Heart left ventricle (tissue), 16 donors: ENCODE results near the gene FGF14. TPM values are rescaled to one million over a fixed set of nuclear protein-coding genes. Genes with fewer than 3 reads are reported as not detected.

Source experiments
- ATAC-seq, 4 donors: fragments of 200-7000 bp; cut with Tn5 transposase; one replicate each; pipeline ENCODE4 v1.9.1; 2020 to 2022; ENCODE audit warnings: moderate library complexity in 4 of 4, mild to moderate bottlenecking in 3 of 4, moderate number of reproducible peaks in 1 of 4
- DNase-seq, 5 donors: peaks; one replicate each; pipeline ENCODE4 v3.0.0-alpha.2; 2020
- H3K27ac ChIP-seq, 12 donors: fragments of 200-600 bp; sonication (generic) in 4 of 12; one replicate each; pipeline versions ENCODE4 v1.5.0 to v1.8.0; 2016 to 2022; ENCODE audit warnings: mild to moderate bottlenecking in 2 of 12
- H3K27me3 ChIP-seq, 9 donors: fragments of 200-600 bp; sonication (generic) in 2 of 9; one replicate each; pipeline versions ENCODE4 v1.5.1 to v1.8.0; 2016 to 2022; ENCODE audit warnings: mild to moderate bottlenecking in 3 of 9
- H3K36me3 ChIP-seq, 9 donors: fragments of 200-600 bp; sonication (generic) in 2 of 9; one replicate each; pipeline versions ENCODE4 v1.5.0 to v1.8.0; 2018 to 2022; ENCODE audit warnings: mild to moderate bottlenecking in 2 of 9
- H3K4me1 ChIP-seq, 12 donors: fragments of 200-600 bp; sonication (generic) in 4 of 12; one replicate each; pipeline versions ENCODE4 v1.5.0 to v1.8.0; 2016 to 2022; ENCODE audit warnings: mild to moderate bottlenecking in 3 of 12
- H3K4me3 ChIP-seq, 12 donors: fragments of 200-600 bp; sonication (generic) in 4 of 12; one replicate each; pipeline versions ENCODE4 v1.5.0 to v1.8.0; 2017 to 2022; ENCODE audit warnings: mild to moderate bottlenecking in 9 of 12, moderate library complexity in 4 of 12
- H3K9me3 ChIP-seq, 12 donors: fragments of 200-600 bp; sonication (generic) in 4 of 12; one replicate each; pipeline versions ENCODE4 v1.5.0 to v1.8.0; 2016 to 2022; ENCODE audit warnings: mild to moderate bottlenecking in 1 of 12
- CTCF ChIP-seq, 12 donors: fragments of 200-600 bp; sonication (generic) in 4 of 12; IDR thresholded peaks; one replicate each; pipeline versions ENCODE4 v1.5.0 to v1.8.0; 2018 to 2022; ENCODE audit warnings: antibody characterized with exemption in 12 of 12, mild to moderate bottlenecking in 5 of 12
- POLR2A ChIP-seq, 2 donors: fragments of 450-650 bp; IDR thresholded peaks; one replicate each; pipeline ENCODE4 v1.6.1; 2017; ENCODE audit warnings: antibody characterized with exemption in 2 of 2, mild to moderate bottlenecking in 2 of 2, moderate library complexity in 2 of 2
- WGBS, 4 donors: extraction: QIAGEN DNeasy Blood & Tissue Kit in 2 of 4; methylation state at CpG; one replicate each; pipeline versions ENCODE4 v1.1.5 to v1.1.7; 2013 to 2018; 5-methylcytosine and 5-hydroxymethylcytosine counted together
- intact Hi-C, 10 donors: fragments of 100-400 bp; cut with DNase I; formaldehyde crosslinking; loops; one replicate each; pipeline versions ENCODE4 v1.11.1 to v1.14.2; 2022
- polyA plus RNA-seq, 2 donors: library from polyadenylated mRNA; stranded (reverse); fragments of 200-250 nt; gene quantifications; one replicate each; pipeline ENCODE4 v1.2.3, GENCODE V29; 2013
- total RNA-seq, 9 donors: library from RNA; depleted of rRNA in 2 of 9; stranded (reverse); fragments of >200 nt in 2 of 9; fragmentation: NEBNext Ultra II Directional in 3 of 9; extraction: Animal tissue kit (Norgen Biotek cat#: 25700) in 3 of 9; gene quantifications; one replicate each; pipeline versions ENCODE4 v1.1.0 to v1.2.4, GENCODE V29; 2016 to 2023
- donor health status: ischemic (EF 13 %, LVEDD 7.1; RV severe dilation, severe dysfunction).
- donor health status: healthy with polysubstance abuse.
- donor health status: DM: no; HTN: yes; CAD: no.
- donor health status: DM: no; HTN: no; CAD: no.
- donor health status: ischemic (EF 25% LVEDD 6.9; RV normal size, moderate dysfunction).
- donor health status: ischemic (EF 25% LVEDD 5.7; RV mildly dilated, moderate dysfunction).
- donor health status: healthy.
- donor health status: DM: yes; HTN: yes; CAD: no.
- donor health status: ischemic (EF 35%, LVEDD 5.7; RV mildly dilated, moderate dysfunction).
- donor health status: nonischemic (EF 11% LVEDD 7.7; RV severe dilation, severe dysfunction).
- donor health status: DM: yes; HTN: yes; CAD: no.
- donor health status: PGD.
- donor health status: ischemic (EF 29% LVEDD 5.4; RV normal size, mild dysfunction).
- donor health status: nonischemic (EF 23%, LVEDD 6.1; RV moderate dilation, normal function).

FGF14 gene
- total and polyA plus RNA-seq, 11 donors, result 0.14 to 6.3 (median 3.9) TPM

GRCh38 chr13:101868585-101869469, 533.0 kb downstream of the FGF14 start:
- peak; percentile 87 to 96 (median 93) for ATAC-seq
- TF ChIP-seq CTCF (IDR thresholded peaks at IDR 0.05) (no peak), POLR2A (IDR thresholded peaks at IDR 0.05) (no peak)
- peaks cover 0 to 15% (median 0%) of the 10 kb centered on the region in 12 donors for H3K4me1 ChIP-seq
- intact Hi-C loops, result loop anchor here in 1 of 10 donors (5.0 kb wide), 1 partner anchor 72 kb away; no protein-coding TSS in a partner anchor
- H3K4me3 ChIP-seq, result peak overlapping the region in 10 of 12 donors; percentile 0 to 52 (median 40)
- peak in 4 of 5 donors; percentile 7 to 26 (median 21) for DNase-seq
- no peaks in the 10 kb centered on the region for H3K9me3 ChIP-seq
- H3K36me3 ChIP-seq, result no peaks in the 10 kb centered on the region
- WGBS, 4 donors, result 25 to 33% (median 27%) methylated on average over 12 of the region's 12 CpGs
- H3K27ac ChIP-seq, result peak overlapping the region; percentile 7 to 92 (median 80)
- no peaks in the 10 kb centered on the region for H3K27me3 ChIP-seq

GRCh38 chr13:101866889-101867581, 534.8 kb downstream of the FGF14 start:
- no peak for ATAC-seq
- peak overlapping the region in 6 of 12 donors; percentile 14 to 39 (median 24) for H3K4me3 ChIP-seq
- DNase-seq, result no peak
- WGBS, 4 donors, result 47 to 76% (median 64%) methylated on average over 4 of the region's 4 CpGs
- H3K36me3 ChIP-seq, result no peaks in the 10 kb centered on the region
- intact Hi-C loops, result loop anchor here in 1 of 10 donors (5.0 kb wide), 1 partner anchor 70 kb away; no protein-coding TSS in a partner anchor
- H3K27me3 ChIP-seq, result no peaks in the 10 kb centered on the region
- no peaks in the 10 kb centered on the region for H3K9me3 ChIP-seq
- peak overlapping the region; percentile 17 to 92 (median 74) for H3K27ac ChIP-seq
- TF ChIP-seq CTCF (IDR thresholded peaks at IDR 0.05) (no peak), POLR2A (IDR thresholded peaks at IDR 0.05) (no peak)
- peaks cover 0 to 15% (median 0%) of the 10 kb centered on the region in 12 donors for H3K4me1 ChIP-seq

GRCh38 chr13:101858860-101859259, 543.0 kb downstream of the FGF14 start:
- no peak for ATAC-seq
- H3K27me3 ChIP-seq, result no peaks in the 10 kb centered on the region
- H3K9me3 ChIP-seq, result no peaks in the 10 kb centered on the region
- H3K36me3 ChIP-seq, result no peaks in the 10 kb centered on the region
- intact Hi-C loops, result no loop called here
- DNase-seq, result no peak
- TF ChIP-seq CTCF (IDR thresholded peaks at IDR 0.05) (no peak), POLR2A (IDR thresholded peaks at IDR 0.05) (no peak)
- H3K27ac ChIP-seq, result no peak overlapping the region
- no peaks in the 10 kb centered on the region for H3K4me1 ChIP-seq
- 64 to 79% (median 73%) methylated on average over 5 of the region's 5 CpGs for WGBS, 4 donors
- H3K4me3 ChIP-seq, result no peak overlapping the region

GRCh38 chr13:101846701-101847100, 555.1 kb downstream of the FGF14 start:
- intact Hi-C loops, result no loop called here
- H3K4me1 ChIP-seq, result no peaks in the 10 kb centered on the region
- no peak for ATAC-seq
- no peaks in the 10 kb centered on the region for H3K27me3 ChIP-seq
- WGBS, 4 donors, result 80 to 88% (median 85%) methylated on average over 4 of the region's 4 CpGs
- H3K36me3 ChIP-seq, result no peaks in the 10 kb centered on the region
- no peak overlapping the region for H3K4me3 ChIP-seq
- no peak for DNase-seq
- no peak overlapping the region for H3K27ac ChIP-seq
- H3K9me3 ChIP-seq, result no peaks in the 10 kb centered on the region
- TF ChIP-seq CTCF (IDR thresholded peaks at IDR 0.05), result no peak
- TF ChIP-seq POLR2A (IDR thresholded peaks at IDR 0.05), result no peak
